ENCODE results near the gene PAWR. TPM values are rescaled to one million over a fixed set of nuclear protein-coding genes. Genes with fewer than 3 reads are reported as not detected.

Gene PAWR
- total and polyA plus RNA-seq, 9 of the 15 experiments (the other 6 are each of a cell fraction or from before 2014, with no cell fraction given): 0.82 TPM; not detected in 8

GRCh38 chr12:79635676-79636075 is 55.1 kb downstream of the PAWR start:
- no peak for TF ChIP-seq PREB (CRISPR knock-in tag; IDR thresholded peaks at IDR 0.05)
- TF ChIP-seq SMAD1 (IDR thresholded peaks at IDR 0.05; ENCODE audit: low read depth, low read length, partially characterized antibody): no peak
- TF ChIP-seq POLR2H (tag; IDR thresholded peaks at IDR 0.05; ENCODE audit: low read depth): no peak
- TF ChIP-seq NFE2L1 (tag; IDR thresholded peaks at IDR 0.05; ENCODE audit: borderline replicate concordance, low read depth): no peak
- no peak for TF ChIP-seq THRB (CRISPR knock-in tag; conservative IDR thresholded peaks at IDR 0.05)
- TF ChIP-seq ZNF589 (CRISPR knock-in tag; IDR thresholded peaks at IDR 0.05; ENCODE audit: low read depth): no peak
- TF ChIP-seq RHOXF2B (CRISPR knock-in tag; conservative IDR thresholded peaks at IDR 0.05): no peak
- TF ChIP-seq MXI1 (IDR thresholded peaks at IDR 0.05; ENCODE audit: low read depth, low read length): no peak
- TF ChIP-seq HMG20B (CRISPR knock-in tag; IDR thresholded peaks at IDR 0.05): no peak
- no peak for TF ChIP-seq SP2 (IDR thresholded peaks at IDR 0.05; ENCODE audit: extremely low read depth, low read depth, low read length, poor library complexity, severe bottlenecking)
- TF ChIP-seq E2F4 (CRISPR knock-in tag; IDR thresholded peaks at IDR 0.05; ENCODE audit: low read depth): no peak
- no peak for TF ChIP-seq MED1 (CRISPR knock-in tag; IDR thresholded peaks at IDR 0.05; ENCODE audit: borderline replicate concordance)
- no peak for TF ChIP-seq FOSL1 (tag; conservative IDR thresholded peaks at IDR 0.05)
- no peak for TF ChIP-seq MCM7 (IDR thresholded peaks at IDR 0.05)
- H3K79me2 ChIP-seq (ENCODE audit: control insufficient read depth, insufficient read depth, low read length): no peaks in the 10 kb centered on the region
- intact Hi-C loops (cut with micrococcal nuclease): no loop called here

More at GRCh38 chr12:79635676-79636075, 55.1 kb downstream of the PAWR start:
- H3K9me1 ChIP-seq (ENCODE audit: control insufficient read depth, insufficient read depth, low read length): no peaks in the 10 kb centered on the region
- H3K4me3 ChIP-seq: no peak overlapping the region
- no peaks in the 10 kb centered on the region for H4K20me1 ChIP-seq (replicated peaks; ENCODE audit: control insufficient read depth, insufficient read depth, low read length)
- CTCF ChIA-PET (ENCODE audit: low intra/inter-chr PET ratio): no interaction called here
- in situ Hi-C loops (cut with MboI): no loop called here
- no peak for FAIRE-seq
- no peak overlapping the region for H2AFZ ChIP-seq (ENCODE audit: low read depth, low read length)
- no peak overlapping the region for H3K9ac ChIP-seq (ENCODE audit: insufficient read depth in 1 of 2, low read depth in 2 of 2, low read length in 2 of 2)
- POLR2A ChIA-PET: no interaction called here
- ATAC-seq: no peak
- no peak overlapping the region for H3K4me2 ChIP-seq (ENCODE audit: insufficient read depth, low read length)
- no peaks in the 10 kb centered on the region for H3K36me3 ChIP-seq (ENCODE audit: control insufficient read depth, insufficient read depth, low read length)
- no peaks in the 10 kb centered on the region for H3K4me1 ChIP-seq (replicated peaks in 1 of 2; ENCODE audit: control insufficient read depth in 2 of 2, insufficient read depth in 2 of 2, low read length in 2 of 2)
- no peaks in the 10 kb centered on the region for H3K9me3 ChIP-seq (replicated peaks; ENCODE audit: control insufficient read depth, insufficient read depth, low read depth, low read length)
- H3K27me3 ChIP-seq (ENCODE audit: control insufficient read depth in 2 of 2, insufficient read depth in 2 of 2, low read length in 2 of 2): no peaks in the 10 kb centered on the region
- BruUV-seq (replicated peaks): no TSS peak
- no peak for DNase-seq (ENCODE audit: extremely low read depth in 1 of 4, low spot score in 3 of 4)
- H3K27ac ChIP-seq (ENCODE audit: extremely low read depth, low read depth, low read length): no peak overlapping the region

Data from K562 (cell line).